ENCODE measurements around the gene OGT. TPM values are rescaled to one million over a fixed set of nuclear protein-coding genes. Genes with fewer than 3 reads are reported as not detected.

Gene OGT
- total RNA-seq, 2 experiments from 2014 or later, result 233 to 244 TPM

GRCh38 chrX:71532078-71532752 is 689 bp upstream of the OGT start:
- H3K36me3 Mint-ChIP-seq, result peaks cover 36% of the 10 kb centered on the region
- peaks cover 13% of the 10 kb centered on the region for H3K4me1 Mint-ChIP-seq
- H3K9me3 Mint-ChIP-seq, result peaks cover 4% of the 10 kb centered on the region
- peak overlapping the region; percentile 96 for H3K4me3 Mint-ChIP-seq
- DNase-seq, result peak; percentile 58
- no peaks in the 10 kb centered on the region for H3K27me3 Mint-ChIP-seq
- peak overlapping the region; percentile 99 for H3K27ac Mint-ChIP-seq

DNA sequence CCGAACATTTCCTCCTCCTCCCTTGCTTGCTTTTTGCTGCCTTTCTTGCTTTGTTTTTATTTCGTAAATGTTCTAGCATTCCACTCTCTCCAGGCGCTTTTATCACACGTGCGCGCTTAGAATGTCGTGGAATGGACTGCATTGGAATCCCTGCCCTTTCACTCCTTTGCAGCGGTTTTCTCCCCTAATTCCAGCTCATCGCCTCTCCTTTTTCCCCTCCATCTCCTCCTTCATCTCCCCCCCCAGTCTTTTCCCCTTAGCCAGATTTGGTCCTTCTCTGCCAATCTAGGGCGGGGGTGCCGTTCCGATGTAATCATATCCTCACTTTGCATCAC is 579 bp downstream of the OGT start:
- Mint-ChIP-seq H3K27ac (peak overlapping the region; percentile 99), H3K4me3 (peak overlapping the region; percentile 96), H3K36me3 (peaks cover 46% of the 10 kb centered on the region), H3K9me3 (peaks cover 4% of the 10 kb centered on the region), H3K4me1 (peaks cover 13% of the 10 kb centered on the region), H3K27me3 (no peaks in the 10 kb centered on the region)
- no peak for DNase-seq

DNA sequence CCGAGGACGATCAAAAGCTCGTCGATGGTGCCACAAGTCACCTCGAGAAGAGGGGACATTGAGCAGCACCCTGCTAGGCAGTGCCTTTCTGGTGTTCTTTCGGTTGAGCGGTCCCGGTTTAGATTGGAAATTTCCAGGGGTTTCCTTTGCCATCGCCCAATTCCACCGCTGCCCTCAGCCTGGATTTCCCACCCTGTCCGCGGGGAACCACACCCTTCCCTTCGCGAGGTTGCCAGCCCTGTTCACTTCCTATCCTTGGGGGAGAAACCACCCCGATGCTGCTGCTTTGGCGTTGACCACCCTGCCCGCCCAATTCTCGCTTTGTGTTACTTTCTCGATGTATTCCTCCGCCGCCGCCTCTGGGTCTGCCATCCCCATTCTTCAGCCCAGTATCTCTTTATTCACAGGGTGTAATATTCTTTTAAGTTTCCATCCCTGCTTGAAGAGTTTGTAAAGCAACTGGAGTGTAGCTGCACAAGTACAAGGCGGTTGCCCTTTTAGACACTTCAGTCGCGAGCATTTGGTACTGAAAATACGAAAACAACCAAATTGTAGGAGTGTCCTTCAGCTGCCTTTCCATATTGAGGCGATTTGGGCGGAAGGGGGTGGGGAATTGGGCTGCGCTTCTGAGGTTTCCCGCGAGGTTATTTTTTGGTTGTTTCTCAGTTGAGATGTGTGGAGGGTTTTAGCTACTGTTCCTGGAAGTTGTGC is 1.1 kb downstream of the OGT start:
- Mint-ChIP-seq H3K4me3 (peak overlapping the region; percentile 96), H3K9me3 (peaks cover 4% of the 10 kb centered on the region), H3K36me3 (peaks cover 50% of the 10 kb centered on the region), H3K4me1 (peaks cover 13% of the 10 kb centered on the region), H3K27ac (peak overlapping the region; percentile 99), H3K27me3 (no peaks in the 10 kb centered on the region)
- peak; percentile 58 for DNase-seq

GRCh38 chrX:71534773-71535544 is 2.1 kb downstream of the OGT start:
- H3K4me1 Mint-ChIP-seq, result peaks cover 18% of the 10 kb centered on the region
- peak overlapping the region; percentile 99 for H3K27ac Mint-ChIP-seq
- peaks cover 56% of the 10 kb centered on the region for H3K36me3 Mint-ChIP-seq
- peaks cover 2% of the 10 kb centered on the region for H3K9me3 Mint-ChIP-seq
- H3K4me3 Mint-ChIP-seq, result peak overlapping the region; percentile 96
- no peak for DNase-seq
- no peaks in the 10 kb centered on the region for H3K27me3 Mint-ChIP-seq

GRCh38 chrX:71536285-71536684 is 3.4 kb downstream of the OGT start:
- Mint-ChIP-seq H3K4me3 (peak overlapping the region; percentile 75), H3K4me1 (peaks cover 23% of the 10 kb centered on the region), H3K27me3 (no peaks in the 10 kb centered on the region), H3K9me3 (no peaks in the 10 kb centered on the region), H3K27ac (peak overlapping the region; percentile 94), H3K36me3 (peaks cover 68% of the 10 kb centered on the region)
- DNase-seq, result no peak

GRCh38 chrX:71537743-71538142 is 4.8 kb downstream of the OGT start:
- H3K4me3 Mint-ChIP-seq, result peak overlapping the region; percentile 75
- no peaks in the 10 kb centered on the region for H3K9me3 Mint-ChIP-seq
- H3K36me3 Mint-ChIP-seq, result peaks cover 82% of the 10 kb centered on the region
- no peak for DNase-seq
- H3K27me3 Mint-ChIP-seq, result no peaks in the 10 kb centered on the region
- peak overlapping the region; percentile 94 for H3K27ac Mint-ChIP-seq
- H3K4me1 Mint-ChIP-seq, result peaks cover 27% of the 10 kb centered on the region

DNA sequence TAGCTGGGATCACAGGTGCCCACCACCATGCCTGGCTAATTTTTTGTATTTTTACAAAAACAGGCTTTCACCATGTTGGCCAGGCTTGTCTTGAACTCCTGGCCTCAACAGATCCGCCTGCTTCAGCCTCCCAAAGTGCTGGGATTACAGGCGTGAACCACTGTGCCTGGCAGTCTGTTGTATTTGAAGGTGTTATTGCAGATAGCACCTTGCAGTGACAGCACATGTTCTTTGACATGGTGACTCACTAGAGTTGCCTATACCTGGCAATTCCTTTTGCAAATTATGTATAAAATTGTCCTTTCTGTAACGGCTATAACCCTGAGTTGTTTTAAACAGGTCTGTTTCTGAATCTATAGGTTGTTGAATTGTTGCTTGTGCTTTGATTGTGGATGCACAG is 7.9 kb downstream of the OGT start:
- H3K27ac Mint-ChIP-seq, result peak overlapping the region; percentile 90
- peaks cover 84% of the 10 kb centered on the region for H3K36me3 Mint-ChIP-seq
- no peak for DNase-seq
- H3K4me3 Mint-ChIP-seq, result peak overlapping the region; percentile 75
- H3K27me3 Mint-ChIP-seq, result no peaks in the 10 kb centered on the region
- H3K4me1 Mint-ChIP-seq, result peaks cover 49% of the 10 kb centered on the region
- no peaks in the 10 kb centered on the region for H3K9me3 Mint-ChIP-seq

GRCh38 chrX:71541210-71542022 is 8.5 kb downstream of the OGT start:
- no peak for DNase-seq
- peaks cover 83% of the 10 kb centered on the region for H3K36me3 Mint-ChIP-seq

DNA sequence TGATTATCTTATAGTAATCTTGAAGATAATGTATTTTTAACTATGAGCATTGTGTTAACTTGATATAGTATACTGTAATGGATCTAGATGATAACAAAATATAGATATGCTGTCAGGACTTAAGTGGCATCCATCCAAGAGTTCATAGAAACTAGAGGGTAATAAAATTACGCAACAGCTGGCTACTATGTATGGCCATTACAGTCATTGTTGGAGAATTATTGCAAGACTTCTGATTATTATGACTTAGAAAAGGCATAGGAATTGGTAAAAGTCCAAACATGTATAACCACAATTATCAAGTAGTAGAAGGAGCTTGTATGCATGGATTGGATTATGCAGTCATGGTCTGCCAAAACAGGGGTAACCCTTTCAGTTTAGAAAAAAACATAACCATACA is 9.5 kb downstream of the OGT start:
- H3K36me3 Mint-ChIP-seq, result peaks cover 82% of the 10 kb centered on the region
- H3K4me3 Mint-ChIP-seq, result peak overlapping the region; percentile 75
- H3K4me1 Mint-ChIP-seq, result peaks cover 53% of the 10 kb centered on the region
- DNase-seq, result no peak
- H3K9me3 Mint-ChIP-seq, result no peaks in the 10 kb centered on the region
- peak overlapping the region; percentile 90 for H3K27ac Mint-ChIP-seq
- H3K27me3 Mint-ChIP-seq, result no peaks in the 10 kb centered on the region

More at GRCh38 chrX:71541210-71542022, 8.5 kb downstream of the OGT start:
- Mint-ChIP-seq H3K4me3 (peak overlapping the region; percentile 75), H3K27ac (peak overlapping the region; percentile 90), H3K4me1 (peaks cover 52% of the 10 kb centered on the region), H3K9me3 (no peaks in the 10 kb centered on the region), H3K27me3 (no peaks in the 10 kb centered on the region)

- Mint-ChIP-seq H3K27ac (peak overlapping the region; percentile 90), H3K36me3 (peaks cover 80% of the 10 kb centered on the region), H3K27me3 (no peaks in the 10 kb centered on the region), H3K4me3 (peak overlapping the region; percentile 75), H3K9me3 (no peaks in the 10 kb centered on the region), H3K4me1 (peaks cover 55% of the 10 kb centered on the region)
- no peak for DNase-seq
Observed at GRCh38 chrX:71542825-71543224, 9.9 kb downstream of the OGT start.

DNA sequence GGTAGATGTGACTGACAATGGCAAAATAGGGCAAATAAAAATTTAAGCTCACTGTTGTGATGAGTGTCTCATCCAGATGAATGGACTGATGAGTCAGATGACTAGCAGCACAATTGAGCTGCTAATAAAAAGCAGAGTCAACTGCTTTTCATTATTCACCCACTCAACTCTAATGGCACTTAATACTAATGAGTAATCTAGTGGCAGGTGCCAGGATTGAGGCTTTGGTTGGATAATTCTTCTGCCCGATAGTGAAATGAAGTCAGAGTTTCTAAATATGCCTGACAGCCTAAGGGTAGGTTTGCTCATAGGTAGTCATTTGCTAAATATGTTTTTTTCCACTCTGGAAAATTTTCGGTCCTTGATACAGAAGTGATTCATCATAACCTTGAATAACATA is 10.4 kb downstream of the OGT start:
- Mint-ChIP-seq H3K36me3 (peaks cover 81% of the 10 kb centered on the region), H3K9me3 (no peaks in the 10 kb centered on the region), H3K27ac (peak overlapping the region; percentile 90), H3K27me3 (no peaks in the 10 kb centered on the region), H3K4me1 (peaks cover 59% of the 10 kb centered on the region), H3K4me3 (peak overlapping the region; percentile 75)
- DNase-seq, result no peak

- H3K4me1 Mint-ChIP-seq, result peaks cover 58% of the 10 kb centered on the region
Observed at GRCh38 chrX:71545364-71545763, 12.5 kb downstream of the OGT start.

GRCh38 chrX:71546879-71547278 is 14.0 kb downstream of the OGT start:
- H3K27ac Mint-ChIP-seq, result peak overlapping the region; percentile 38
- no peak overlapping the region for H3K4me3 Mint-ChIP-seq
- peaks cover 55% of the 10 kb centered on the region for H3K4me1 Mint-ChIP-seq
- peaks cover 64% of the 10 kb centered on the region for H3K36me3 Mint-ChIP-seq
- H3K27me3 Mint-ChIP-seq, result no peaks in the 10 kb centered on the region
- DNase-seq, result no peak
- no peaks in the 10 kb centered on the region for H3K9me3 Mint-ChIP-seq

More at GRCh38 chrX:71545364-71545763, 12.5 kb downstream of the OGT start:
- Mint-ChIP-seq H3K4me3 (peak overlapping the region; percentile 59), H3K36me3 (peaks cover 69% of the 10 kb centered on the region), H3K27me3 (no peaks in the 10 kb centered on the region), H3K27ac (peak overlapping the region; percentile 90), H3K9me3 (no peaks in the 10 kb centered on the region)
- peak; percentile 36 for DNase-seq

DNA sequence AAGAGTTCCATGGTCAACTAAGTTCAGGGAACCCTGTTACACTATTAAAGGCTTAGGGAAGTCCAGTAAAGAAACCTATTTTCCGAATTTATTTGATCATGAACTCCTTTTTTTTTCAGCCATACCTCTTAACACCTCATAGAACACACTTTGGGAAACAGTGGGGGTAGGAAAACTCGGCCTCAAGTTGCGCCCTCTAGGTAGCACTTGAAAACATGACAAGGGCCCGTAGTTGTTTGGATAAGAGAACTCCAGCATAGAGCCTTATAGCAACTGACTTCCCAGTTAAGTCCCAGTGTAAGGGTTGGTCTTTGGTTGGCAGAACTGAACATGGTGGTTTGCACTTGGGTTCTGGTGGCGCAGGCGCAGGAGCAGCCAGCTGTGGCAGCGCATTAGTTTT is 14.4 kb downstream of the OGT start:
- Mint-ChIP-seq H3K36me3 (peaks cover 59% of the 10 kb centered on the region), H3K9me3 (no peaks in the 10 kb centered on the region), H3K4me1 (peaks cover 52% of the 10 kb centered on the region), H3K4me3 (no peak overlapping the region), H3K27me3 (no peaks in the 10 kb centered on the region), H3K27ac (no peak overlapping the region)
- DNase-seq, result no peak
